GM19043 (cell line): ENCODE data around the gene TRIM42.

Experiments used
- ATAC-seq: cut with Tn5 transposase; IDR thresholded peaks from one replicate; pipeline ENCODE4 v1.9.1; 2021; ENCODE audit warnings: low read depth; ENCODE audit not compliant: unreplicated experiment

Gene TRIM42

GRCh38 chr3:140709751-140710150, 31.9 kb downstream of the TRIM42 start:
- no peak for ATAC-seq

DNA sequence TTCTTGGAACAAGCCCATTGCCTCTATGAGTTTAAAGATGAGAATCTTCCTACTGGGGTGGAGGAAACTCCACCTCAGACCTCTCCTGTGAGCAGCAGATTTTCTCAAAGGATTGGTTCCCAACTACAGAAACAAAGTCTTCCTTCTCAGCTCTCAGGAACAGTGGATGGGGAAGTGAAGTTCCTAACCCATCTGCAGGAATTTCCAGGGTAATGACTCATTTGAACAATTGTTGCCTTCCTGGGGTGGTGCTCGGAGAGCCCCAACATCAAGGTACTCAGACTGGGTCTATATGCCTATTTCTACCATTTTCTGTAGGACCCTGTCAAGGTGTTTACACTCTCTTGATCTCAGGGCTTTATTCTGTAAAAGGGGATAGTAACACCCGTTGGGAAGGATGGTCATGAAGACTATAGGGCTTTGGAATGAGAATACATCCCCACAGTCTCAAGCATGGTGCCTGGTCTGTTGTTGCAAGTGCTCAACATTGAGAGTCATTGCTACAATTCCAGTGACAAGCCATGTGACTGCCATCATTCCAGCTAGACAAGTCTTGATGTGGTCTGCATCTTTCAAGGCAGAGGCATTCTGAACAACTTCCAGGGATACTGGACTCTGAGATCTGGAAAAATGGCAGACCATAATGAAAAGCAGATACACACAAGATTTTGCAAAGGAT, 33.0 kb downstream of the TRIM42 start:
- ATAC-seq = no peak

- no peak for ATAC-seq
Observed at GRCh38 chr3:140711390-140712035, 33.6 kb downstream of the TRIM42 start.

DNA sequence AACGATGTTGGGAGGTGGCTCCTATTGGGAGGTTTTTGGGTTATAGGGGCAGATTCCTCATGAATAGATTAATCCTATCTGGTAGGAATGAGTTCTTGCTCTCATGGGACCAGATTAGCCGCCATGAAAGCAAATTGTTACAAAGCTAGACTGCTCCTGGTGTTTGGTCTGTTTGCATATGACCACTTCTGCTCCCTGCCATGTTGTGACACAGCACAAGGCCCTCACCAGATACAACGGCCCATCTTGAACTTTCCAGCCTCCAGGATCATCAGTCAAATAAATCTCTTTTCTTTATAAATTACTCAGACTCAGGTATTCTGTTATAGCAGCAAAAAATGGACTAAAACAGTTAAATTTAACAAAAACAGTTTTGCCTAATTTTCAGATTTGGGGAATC, 34.4 kb downstream of the TRIM42 start:
- no peak for ATAC-seq

- no peak for ATAC-seq
Observed at GRCh38 chr3:140715035-140715434, 37.2 kb downstream of the TRIM42 start.

- no peak for ATAC-seq
Observed at GRCh38 chr3:140717921-140718320, 40.1 kb downstream of the TRIM42 start.

DNA sequence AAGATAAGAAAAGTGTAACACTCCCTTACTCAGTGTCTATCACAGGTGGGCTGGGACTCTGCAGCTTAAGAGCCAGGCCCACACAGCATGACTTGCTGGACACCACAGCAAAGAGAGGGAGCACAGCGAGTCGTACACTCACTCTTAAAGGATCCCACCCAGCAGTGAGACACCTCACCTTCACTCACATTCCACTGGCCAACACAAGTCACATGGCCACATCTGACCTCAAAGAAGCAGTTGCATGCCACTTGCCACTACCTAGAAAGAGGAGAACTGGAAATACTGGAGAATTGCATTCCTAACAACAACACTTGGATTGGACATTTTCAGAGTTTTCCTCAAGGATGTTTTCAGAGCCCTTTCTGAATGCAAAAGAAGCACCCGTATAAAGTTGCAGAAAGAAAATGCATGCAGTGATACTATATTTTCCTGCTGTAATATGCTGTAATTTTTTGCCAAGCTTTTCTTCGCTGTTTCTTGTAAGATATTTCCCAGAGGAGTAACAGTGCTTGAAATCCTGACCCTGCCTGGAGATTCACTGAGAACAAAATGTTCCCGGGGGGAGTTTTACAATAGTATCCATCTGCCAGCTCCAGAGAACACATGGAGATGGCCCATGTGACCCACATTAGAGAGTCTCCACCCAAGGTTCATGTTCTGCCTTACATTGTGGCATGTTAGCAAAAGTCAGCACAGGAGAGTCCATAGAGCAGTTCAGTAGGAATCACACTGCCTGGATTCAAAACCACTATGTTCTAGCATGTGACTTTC, 42.2 kb downstream of the TRIM42 start:
- no peak for ATAC-seq

- no peak for ATAC-seq
Observed at GRCh38 chr3:140723576-140723975, 45.7 kb downstream of the TRIM42 start.

GRCh38 chr3:140724856-140725812, 47.3 kb downstream of the TRIM42 start:
- peak; percentile 59 for ATAC-seq

- no peak for ATAC-seq
Observed at GRCh38 chr3:140726066-140726465, 48.2 kb downstream of the TRIM42 start.

DNA sequence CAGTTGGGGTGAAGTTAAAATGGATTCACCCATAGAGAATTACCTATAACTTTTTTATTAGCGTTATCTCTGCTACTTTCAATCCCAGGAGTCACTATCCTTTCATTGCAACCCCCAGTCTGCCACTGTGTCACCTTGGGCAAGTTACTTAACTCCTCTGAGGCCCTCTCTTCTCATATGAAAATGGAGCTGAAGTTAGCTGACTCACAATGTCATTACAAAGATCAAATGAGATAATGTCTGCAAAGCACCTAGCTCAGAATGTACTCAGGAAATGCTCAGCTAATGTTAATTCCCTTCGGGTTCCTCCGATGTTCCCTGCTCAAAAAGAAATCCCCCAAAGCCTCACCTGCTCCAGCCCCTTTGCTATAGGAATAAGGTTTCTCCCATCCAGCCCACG, 50.0 kb downstream of the TRIM42 start:
- no peak for ATAC-seq

- peak; percentile 96 for ATAC-seq
Observed at GRCh38 chr3:140731440-140732119, 53.7 kb downstream of the TRIM42 start.

DNA sequence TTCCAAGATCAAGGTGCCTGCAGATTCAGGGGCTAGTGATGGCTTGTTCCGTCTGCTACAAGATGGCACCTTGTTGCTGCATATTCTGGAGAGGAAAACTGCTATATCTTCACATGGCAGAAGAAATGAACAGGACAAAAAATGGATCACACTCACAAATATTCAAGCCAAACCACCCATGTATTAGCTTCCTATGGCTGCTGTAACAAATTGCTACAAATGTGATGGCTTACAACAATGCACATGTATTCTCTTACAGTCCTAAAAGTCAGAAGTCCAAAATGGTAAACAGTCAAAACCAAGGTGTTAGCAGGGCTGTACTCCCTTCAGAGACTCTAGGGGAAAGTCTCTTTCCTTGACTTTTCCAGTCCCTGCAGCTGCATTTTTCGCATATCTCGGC, 55.8 kb downstream of the TRIM42 start:
- ATAC-seq = no peak

DNA sequence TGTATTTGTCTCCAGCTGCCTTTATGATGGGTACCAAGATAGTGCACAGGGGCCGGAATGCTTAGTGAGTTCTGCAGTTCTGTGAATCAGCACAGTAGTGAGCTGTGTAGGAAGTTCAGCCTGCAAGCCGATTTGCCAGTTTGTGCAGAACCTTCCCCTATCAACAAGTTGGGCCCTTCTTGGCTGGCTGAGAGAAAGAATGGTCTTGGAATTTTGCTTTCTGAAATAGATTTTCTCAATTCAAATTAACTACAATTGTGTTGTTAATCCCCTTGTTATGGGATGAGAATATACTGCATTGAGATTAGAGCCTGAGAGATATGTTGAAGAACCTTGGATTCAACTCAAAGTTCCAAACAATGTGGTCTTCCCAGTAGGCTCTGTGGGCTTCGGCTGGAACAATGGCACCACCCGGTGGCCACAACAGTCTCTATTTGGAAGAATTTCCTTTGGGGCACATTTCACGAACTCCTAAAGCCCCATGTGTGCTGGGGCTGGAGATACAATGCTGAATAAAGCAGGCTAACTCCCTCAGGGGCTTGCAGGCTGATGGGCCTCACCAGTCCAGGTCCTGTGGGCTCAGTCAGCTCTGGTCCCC, 59.1 kb downstream of the TRIM42 start:
- no peak for ATAC-seq

- no peak for ATAC-seq
Observed at GRCh38 chr3:140742116-140742515, 64.3 kb downstream of the TRIM42 start.

DNA sequence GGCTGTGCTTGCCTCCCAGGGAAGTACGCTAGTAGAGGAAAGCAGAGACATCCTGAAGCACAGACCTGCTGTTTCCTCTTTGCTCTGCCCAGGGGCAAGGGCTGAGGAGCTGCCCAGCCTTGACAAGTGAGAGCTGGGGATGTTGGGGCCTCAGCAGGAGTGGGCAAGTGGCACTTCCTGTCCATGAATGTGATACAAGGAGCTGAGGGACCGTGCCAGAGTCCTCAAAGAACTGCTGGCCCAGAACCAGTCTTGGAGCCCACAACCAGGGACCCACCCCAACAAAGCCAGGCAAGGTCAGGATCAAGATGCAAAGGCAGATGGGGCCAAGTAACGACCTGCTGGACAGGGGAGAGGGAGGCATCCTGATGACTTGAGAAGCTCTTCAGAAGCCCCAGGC, 70.3 kb downstream of the TRIM42 start:
- ATAC-seq = no peak

GRCh38 chr3:140748903-140749302, 71.0 kb downstream of the TRIM42 start:
- ATAC-seq = no peak
